GM19455 (cell line): ENCODE data around the gene FRG1.
"Not testable (repeated sequence)": the region's sequence is repeated elsewhere in the genome, so short reads cannot be mapped to it uniquely, and the experiment has no call there.

Experiments used
- ATAC-seq: cut with Tn5 transposase; IDR thresholded peaks from one replicate; pipeline ENCODE4 v1.9.1; 2021; ENCODE audit not compliant: unreplicated experiment

FRG1 gene

GRCh38 chr4:189940178-189941004 lies at the start of gene FRG1:
TSS of gene FRG1 (plus strand) at chr4:189940872. CDS start at chr4:189941010, 138 bp downstream.
- ATAC-seq, result peak; percentile 100

- ATAC-seq, result no peak
These were observed 43.0 kb upstream of the FRG1 start for GRCh38 chr4:189897667-189898066.

DNA sequence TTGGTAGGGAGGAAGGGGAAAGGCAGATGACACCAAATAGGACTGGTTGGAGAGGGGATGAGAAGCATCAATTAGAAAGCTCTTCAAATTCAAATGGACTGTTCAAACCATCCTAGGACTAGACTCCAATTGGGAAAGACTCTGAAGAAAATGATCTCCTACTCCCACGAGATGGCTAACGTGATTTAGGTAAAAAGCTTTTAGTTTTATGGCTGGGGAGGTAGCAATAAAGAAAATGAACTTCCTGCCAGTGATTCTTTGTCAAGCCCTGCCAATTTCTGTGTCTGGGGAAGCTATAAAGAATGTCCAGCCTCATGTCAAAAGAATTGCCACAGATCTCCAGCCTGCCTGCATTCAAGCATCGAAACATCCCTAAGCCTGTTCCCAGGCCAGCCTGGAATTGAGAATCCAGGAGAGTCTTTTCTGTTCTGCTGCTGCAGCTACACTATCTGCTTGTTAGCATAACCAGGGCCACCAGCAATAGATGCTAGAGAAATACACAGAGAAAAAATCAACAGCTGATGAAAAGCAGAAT lies 41.1 kb upstream of the FRG1 start:
- ATAC-seq, result not testable (repeated sequence)

GRCh38 chr4:189904420-189905027 lies 36.1 kb upstream of the FRG1 start:
- ATAC-seq, result peak; percentile 80

- no peak for ATAC-seq
These were observed 28.5 kb upstream of the FRG1 start for GRCh38 chr4:189912170-189912569.

- ATAC-seq, result no peak
These were observed 23.3 kb upstream of the FRG1 start for GRCh38 chr4:189917161-189917891.

DNA sequence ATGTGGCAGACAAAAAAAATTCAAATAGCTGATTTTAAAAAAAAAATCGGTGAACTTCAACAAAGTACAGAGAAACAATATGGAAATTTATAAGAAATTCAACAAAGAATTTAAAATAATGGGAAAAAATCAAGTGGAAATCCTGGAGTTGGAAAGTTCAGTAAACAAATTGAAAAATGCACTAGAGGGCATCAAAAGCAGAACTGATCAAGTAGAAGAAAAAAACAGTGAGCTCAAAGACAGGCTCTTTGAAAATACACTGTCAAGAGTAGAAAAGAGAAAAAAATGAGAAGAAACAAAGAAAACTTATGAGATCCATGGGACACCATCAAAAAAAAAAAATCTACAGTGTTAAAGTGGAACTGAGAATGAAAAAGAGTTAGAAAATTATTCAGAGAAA lies 19.6 kb upstream of the FRG1 start:
- no peak for ATAC-seq

DNA sequence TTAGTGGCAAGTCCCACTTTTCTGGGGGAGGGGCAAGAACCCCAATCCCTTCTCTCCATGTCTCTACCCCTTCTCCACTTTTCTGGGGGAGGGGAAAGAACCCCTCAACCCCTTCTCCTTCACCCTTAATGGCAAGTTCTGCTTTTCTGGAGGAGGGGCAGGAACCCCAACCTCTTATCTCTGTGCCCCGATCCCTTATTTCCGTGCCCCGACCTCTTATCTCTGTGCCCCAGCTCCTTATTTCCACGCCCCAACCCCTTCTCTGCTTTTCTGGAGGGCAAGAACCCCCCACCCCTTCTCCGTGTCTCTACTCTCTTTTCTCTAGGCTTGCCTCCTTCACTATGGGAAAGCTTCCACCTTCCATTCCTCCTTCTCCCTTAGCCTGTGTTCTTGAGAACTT lies 13.9 kb upstream of the FRG1 start:
- ATAC-seq, result not testable (repeated sequence)

- ATAC-seq, result peak; percentile 51
These were observed 356 bp downstream of the FRG1 start for GRCh38 chr4:189941005-189941450.

DNA sequence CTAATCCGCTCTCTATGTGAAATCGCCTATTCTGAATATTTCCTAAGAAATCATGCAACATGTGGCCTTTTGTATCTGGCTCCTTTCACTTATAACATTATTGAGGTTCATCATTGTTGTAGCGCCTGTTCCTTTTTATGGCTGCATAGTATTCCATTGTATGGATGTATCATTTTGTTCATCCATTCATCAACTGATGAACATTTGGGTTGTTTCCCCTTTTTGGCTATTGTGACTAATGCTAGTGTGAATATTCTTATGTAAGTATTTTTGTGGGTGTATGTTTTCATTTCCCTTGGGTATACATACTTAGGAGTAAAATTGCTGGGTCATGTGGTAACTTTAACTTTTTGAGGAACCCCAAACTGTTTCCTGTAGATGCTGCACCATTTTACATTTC lies 1.7 kb downstream of the FRG1 start:
- ATAC-seq, result not testable (repeated sequence)

DNA sequence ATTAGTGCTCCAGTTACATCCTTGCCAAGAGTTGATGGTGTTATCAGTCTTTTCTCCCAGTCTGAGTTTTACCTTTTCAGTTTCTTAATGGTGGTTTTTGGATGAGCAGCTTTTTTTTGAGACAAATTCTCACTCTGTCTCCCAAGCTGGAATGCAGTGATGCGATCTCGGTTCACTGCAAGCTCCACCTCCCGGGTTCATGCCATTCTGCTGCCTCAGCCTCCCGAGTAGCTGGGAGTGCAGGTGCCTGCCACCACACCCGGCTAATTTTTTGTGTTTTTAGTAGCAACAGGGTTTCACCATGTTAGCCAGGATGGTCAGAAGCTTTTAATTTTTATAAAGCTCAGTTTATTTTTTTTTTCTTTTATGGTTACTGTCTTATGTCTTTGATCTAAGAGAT lies 3.4 kb downstream of the FRG1 start:
- not testable (repeated sequence) for ATAC-seq

- ATAC-seq, result not testable (repeated sequence)
These were observed 6.2 kb downstream of the FRG1 start for GRCh38 chr4:189946906-189947305.

DNA sequence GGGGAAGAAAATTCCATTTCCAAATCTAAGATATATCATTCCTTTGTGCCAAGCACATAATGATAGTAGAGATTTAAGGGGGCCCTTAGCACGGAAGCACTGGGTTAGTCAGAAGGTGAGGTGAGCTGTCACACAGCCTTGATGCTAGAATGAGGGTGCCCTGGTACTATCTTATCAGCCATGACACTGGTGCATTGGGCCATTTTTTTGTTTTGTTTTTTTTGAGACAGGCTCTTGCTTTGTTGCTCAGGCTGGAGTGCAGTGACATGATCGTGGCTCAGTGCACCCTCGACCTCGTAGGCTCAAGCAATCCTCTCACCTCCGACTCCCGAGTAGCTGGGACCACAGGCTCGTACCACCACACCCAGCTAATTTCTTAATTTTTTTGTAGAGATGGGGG lies 7.8 kb downstream of the FRG1 start:
- not testable (repeated sequence) for ATAC-seq

GRCh38 chr4:189969291-189969690 lies 28.6 kb downstream of the FRG1 start:
- ATAC-seq, result not testable (repeated sequence)

DNA sequence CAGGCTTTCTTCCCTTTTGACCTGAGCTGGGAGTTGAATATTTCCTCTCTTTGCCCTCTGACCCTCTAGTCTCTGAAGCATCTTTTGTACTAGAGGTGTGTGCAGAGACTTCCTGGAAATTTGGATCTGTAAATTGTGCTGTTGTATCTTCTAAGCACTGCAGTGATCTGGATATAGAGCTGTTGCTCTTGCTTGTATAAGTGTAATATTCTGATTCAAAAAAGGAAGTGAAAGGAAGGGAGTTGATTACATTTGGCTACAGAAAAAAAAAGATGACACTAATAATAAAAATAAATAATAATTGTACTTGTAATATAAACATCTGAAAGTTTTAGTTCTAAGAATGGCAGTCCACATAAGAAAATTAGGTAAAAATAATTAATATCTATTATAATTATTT lies 33.0 kb downstream of the FRG1 start:
- ATAC-seq, result no peak

GRCh38 chr4:189974056-189974455 lies 33.4 kb downstream of the FRG1 start:
- ATAC-seq, result no peak

DNA sequence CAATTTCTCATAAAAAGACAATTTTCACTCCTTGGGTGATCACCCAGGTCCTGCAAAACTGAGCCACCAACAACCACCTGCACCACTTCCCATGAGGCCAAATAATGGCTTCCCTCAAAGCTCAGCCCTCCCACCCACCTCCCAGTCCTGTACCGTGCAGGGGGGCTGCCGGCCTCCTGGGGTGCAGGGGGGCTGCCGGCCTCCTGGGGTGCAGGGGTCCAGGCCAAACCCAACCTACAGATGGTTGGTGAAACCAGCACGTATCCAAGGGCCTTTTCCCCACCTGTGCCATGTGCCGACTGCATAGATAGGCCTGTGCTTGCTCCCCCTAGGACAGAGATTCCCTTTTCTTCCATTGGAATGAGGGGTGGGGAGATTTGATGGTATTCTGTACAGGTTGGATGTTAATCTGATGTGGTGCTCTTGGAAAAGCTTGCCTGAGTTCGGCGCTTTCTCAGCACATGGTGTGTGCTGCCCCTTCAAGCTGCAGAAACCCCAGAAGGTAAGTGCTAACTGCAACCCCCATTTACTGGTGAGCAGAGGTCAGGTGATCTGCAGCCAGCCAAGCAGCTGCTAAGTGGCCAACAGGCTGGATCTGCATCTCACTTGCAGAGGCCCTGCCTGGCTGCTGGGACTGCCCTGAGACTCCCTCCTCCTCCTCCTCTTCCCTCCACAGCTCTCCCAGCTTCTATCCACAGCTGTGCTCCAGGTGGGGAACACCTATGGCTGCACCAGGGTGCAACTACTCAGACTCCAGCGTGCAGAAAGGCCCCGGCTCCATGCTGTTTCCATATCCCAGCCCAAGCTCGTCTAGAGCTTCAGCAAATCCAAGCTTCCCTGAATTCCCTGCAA lies 38.8 kb downstream of the FRG1 start:
- ATAC-seq, result no peak

DNA sequence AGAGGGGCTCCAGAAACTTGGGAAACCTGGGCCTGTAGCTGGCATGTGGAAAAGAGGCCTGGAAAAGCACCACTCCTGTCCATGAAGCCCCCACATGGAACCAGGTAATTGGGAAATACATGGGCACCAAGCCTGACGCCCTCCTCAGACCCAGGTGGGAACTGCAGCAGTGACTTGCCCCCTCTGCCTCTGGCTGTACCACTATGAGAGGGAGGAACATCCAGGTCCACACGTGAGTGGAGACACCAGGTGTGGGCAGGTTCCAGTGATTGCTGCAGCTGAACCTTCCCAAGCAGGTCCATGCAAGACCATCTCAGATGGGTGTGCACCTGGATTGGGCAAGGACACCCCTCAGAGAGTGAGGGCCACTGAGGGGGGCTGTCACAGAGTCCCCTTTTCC lies 39.6 kb downstream of the FRG1 start:
- not testable (repeated sequence) for ATAC-seq

DNA sequence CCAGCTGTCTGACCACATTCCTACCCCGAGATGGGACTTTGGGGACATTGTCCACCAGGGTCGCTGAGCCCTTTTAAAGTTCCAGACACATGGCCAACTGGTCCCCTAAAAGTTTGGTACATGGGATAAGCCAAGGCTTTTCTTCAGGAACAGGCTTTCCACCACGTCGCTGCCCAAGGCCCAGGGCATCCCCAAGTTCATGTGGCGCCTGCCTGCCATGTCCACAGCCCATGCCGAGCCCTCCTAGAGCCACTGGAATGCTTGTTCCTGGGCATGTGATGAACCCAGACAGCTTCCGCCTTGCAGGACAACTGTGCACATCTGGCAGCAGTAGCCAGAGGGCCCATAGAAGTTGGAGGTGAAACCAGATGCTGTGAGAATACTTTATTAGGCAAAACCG lies 41.3 kb downstream of the FRG1 start:
- no peak for ATAC-seq

GRCh38 chr4:189983916-189984526 lies 43.3 kb downstream of the FRG1 start:
- not testable (repeated sequence) for ATAC-seq
